SU-DHL-6 (cell line): Measurements from ENCODE around the gene TIAM2.
"Not testable (repeated sequence)": the region's sequence is repeated elsewhere in the genome, so short reads cannot be mapped to it uniquely, and the experiment has no call there.

Source experiments
- H2AFZ ChIP-seq: fragments of 200-600 bp; sonication (generic); 2 replicates; pipeline ENCODE4 v1.6.1; 2014; ENCODE audit warnings: low read depth, mild to moderate bottlenecking, moderate library complexity, mixed read lengths, antibody characterized with exemption, low read length; ENCODE audit not compliant: severe bottlenecking
- H3F3A ChIP-seq: fragments of 200-600 bp; shearing (Covaris generic); 2 replicates; pipeline ENCODE4 v1.6.0; 2016; ENCODE audit warnings: antibody characterized with exemption, mild to moderate bottlenecking; ENCODE audit not compliant: insufficient read depth
- H3K27ac ChIP-seq: fragments of 200-600 bp; sonication (generic); 2 replicates; pipeline ENCODE4 v1.5.1; 2016; ENCODE audit warnings: low read depth, mild to moderate bottlenecking, low read length, moderate library complexity, mixed read lengths
- H3K27me3 ChIP-seq: fragments of 200-600 bp; sonication (generic), shearing (Covaris generic); 2 replicates; pipeline ENCODE4 v1.6.0; 2014; ENCODE audit warnings: mild to moderate bottlenecking, low read length
- H3K36me3 ChIP-seq: fragments of 200-600 bp; sonication (generic); 2 replicates; pipeline ENCODE4 v1.6.1; 2014; ENCODE audit warnings: mild to moderate bottlenecking, low read length, mixed read lengths
- H3K4me2 ChIP-seq: fragments of 300-600, 200-600 bp; shearing (Covaris generic), sonication (generic); 2 replicates; pipeline ENCODE4 v1.6.0; 2014; ENCODE audit warnings: low read length, low read depth, mild to moderate bottlenecking; ENCODE audit not compliant: poor library complexity, severe bottlenecking
- H3K4me3 ChIP-seq: fragments of 200-600 bp; sonication (generic); 2 replicates; pipeline ENCODE4 v1.5.1; 2014; ENCODE audit warnings: antibody characterized with exemption, low read length, mild to moderate bottlenecking, mixed read lengths; ENCODE audit not compliant: insufficient read depth, poor library complexity, severe bottlenecking
- H3K79me2 ChIP-seq: fragments of 200-600 bp; sonication (generic); 2 replicates; pipeline ENCODE4 v1.6.1; 2014; ENCODE audit warnings: mild to moderate bottlenecking, low read length, moderate library complexity; ENCODE audit not compliant: insufficient read depth
- H3K9ac ChIP-seq: fragments of 200-600 bp; sonication (generic); 2 replicates; pipeline ENCODE4 v1.7.0; 2014; ENCODE audit warnings: mild to moderate bottlenecking, low read length
- H3K9me2 ChIP-seq: fragments of 200-600 bp; sonication (generic); replicated peaks from 2 replicates; pipeline ENCODE4 v1.6.1; 2014; ENCODE audit warnings: low read length; ENCODE audit not compliant: insufficient read depth
- H3K9me3 ChIP-seq: fragments of 200-600 bp; sonication (generic); 2 replicates; pipeline ENCODE4 v1.6.1; 2014; ENCODE audit warnings: low read length, mixed read lengths; ENCODE audit not compliant: insufficient read depth
- H4K20me1 ChIP-seq: fragments of 200-600 bp; sonication (generic); 2 replicates; pipeline ENCODE4 v1.6.1; 2014; ENCODE audit warnings: low read depth, mild to moderate bottlenecking, antibody characterized with exemption, low read length, moderate library complexity, mixed read lengths
- CTCF ChIP-seq: fragments of 200-600 bp; sonication (generic); IDR thresholded peaks from one replicate; pipeline ENCODE4 v1.5.1; 2017; ENCODE audit warnings: antibody characterized with exemption, mild to moderate bottlenecking, low read length, moderate library complexity; ENCODE audit not compliant: insufficient read depth, poor library complexity, severe bottlenecking
- EZH2phosphoT487 ChIP-seq: fragments of 200-600 bp; sonication (generic), shearing (Covaris generic); conservative IDR thresholded peaks from 2 replicates; pipeline ENCODE4 v1.6.1; 2018; ENCODE audit warnings: mild to moderate bottlenecking, antibody characterized with exemption, low read length, moderate library complexity, mixed read lengths

TIAM2 gene

GRCh38 chr6:155091756-155092155, 96.6 kb downstream of the TIAM2 start:
- H3F3A ChIP-seq: no peaks in the 10 kb centered on the region
- H4K20me1 ChIP-seq: no peaks in the 10 kb centered on the region
- no peaks in the 10 kb centered on the region for H3K9me3 ChIP-seq
- H2AFZ ChIP-seq: no peak overlapping the region
- no peak overlapping the region for H3K4me3 ChIP-seq
- H3K4me2 ChIP-seq: no peak overlapping the region
- H3K9ac ChIP-seq: no peak overlapping the region
- H3K27ac ChIP-seq: no peak overlapping the region
- H3K36me3 ChIP-seq: no peaks in the 10 kb centered on the region
- H3K9me2 ChIP-seq: no peaks in the 10 kb centered on the region
- H3K27me3 ChIP-seq: no peaks in the 10 kb centered on the region
- no peak for TF ChIP-seq CTCF
- TF ChIP-seq EZH2phosphoT487: no peak
- no peaks in the 10 kb centered on the region for H3K79me2 ChIP-seq

- TF ChIP-seq CTCF (no peak), EZH2phosphoT487 (no peak)
- Histone ChIP-seq H3K4me2 (no peak overlapping the region), H4K20me1 (no peaks in the 10 kb centered on the region), H3F3A (no peaks in the 10 kb centered on the region), H2AFZ (no peak overlapping the region), H3K27ac (no peak overlapping the region), H3K36me3 (no peaks in the 10 kb centered on the region), H3K79me2 (no peaks in the 10 kb centered on the region), H3K9me2 (no peaks in the 10 kb centered on the region), H3K27me3 (no peaks in the 10 kb centered on the region), H3K4me3 (no peak overlapping the region), H3K9ac (no peak overlapping the region), H3K9me3 (no peaks in the 10 kb centered on the region)
Measured at GRCh38 chr6:155093430-155093829, 98.3 kb downstream of the TIAM2 start.

GRCh38 chr6:155100087-155100486, 105.0 kb downstream of the TIAM2 start:
- H4K20me1 ChIP-seq: no peaks in the 10 kb centered on the region
- no peaks in the 10 kb centered on the region for H3K27me3 ChIP-seq
- no peaks in the 10 kb centered on the region for H3K9me3 ChIP-seq
- no peaks in the 10 kb centered on the region for H3K36me3 ChIP-seq
- H2AFZ ChIP-seq: no peak overlapping the region
- no peak overlapping the region for H3K9ac ChIP-seq
- H3F3A ChIP-seq: no peaks in the 10 kb centered on the region
- H3K9me2 ChIP-seq: no peaks in the 10 kb centered on the region
- H3K4me3 ChIP-seq: no peak overlapping the region
- no peak for TF ChIP-seq CTCF
- no peak for TF ChIP-seq EZH2phosphoT487
- no peaks in the 10 kb centered on the region for H3K79me2 ChIP-seq
- no peak overlapping the region for H3K27ac ChIP-seq
- H3K4me2 ChIP-seq: no peak overlapping the region

- Histone ChIP-seq H3K4me3 (no peak overlapping the region), H3K4me2 (no peak overlapping the region), H4K20me1 (no peaks in the 10 kb centered on the region), H3K9me2 (no peaks in the 10 kb centered on the region), H3K79me2 (no peaks in the 10 kb centered on the region), H3K27me3 (no peaks in the 10 kb centered on the region), H2AFZ (no peak overlapping the region), H3K9me3 (no peaks in the 10 kb centered on the region), H3K27ac (no peak overlapping the region), H3F3A (no peaks in the 10 kb centered on the region), H3K9ac (no peak overlapping the region), H3K36me3 (no peaks in the 10 kb centered on the region)
- TF ChIP-seq EZH2phosphoT487: no peak
- no peak for TF ChIP-seq CTCF
Measured at GRCh38 chr6:155100591-155100990, 105.5 kb downstream of the TIAM2 start.

- not testable (repeated sequence) for H2AFZ ChIP-seq, H4K20me1 ChIP-seq, H3K27me3 ChIP-seq, H3K27ac ChIP-seq, H3K79me2 ChIP-seq, H3K36me3 ChIP-seq, H3K9me2 ChIP-seq, H3F3A ChIP-seq, H3K4me3 ChIP-seq, H3K4me2 ChIP-seq, H3K9ac ChIP-seq, H3K9me3 ChIP-seq
Measured at GRCh38 chr6:155103083-155103645, 108.0 kb downstream of the TIAM2 start.
